Thymus (tissue), 11 donors: ENCODE results near the gene CREBL2. TPM values are rescaled to one million over a fixed set of nuclear protein-coding genes. Genes with fewer than 3 reads are reported as not detected.
"Not testable (repeated sequence)": the region's sequence is repeated elsewhere in the genome, so short reads cannot be mapped to it uniquely, and the experiment has no call there.

Experiments used
- DNase-seq, 9 donors: peaks; one replicate each; pipeline ENCODE4 v3.0.0-alpha.2; 2013; ENCODE audit warnings: low spot score in 9 of 9, low read depth in 6 of 9, missing footprints in 1 of 9
- H3K27ac ChIP-seq, 2 donors: one replicate each; pipeline ENCODE4 v1.5.1; 2013; ENCODE audit warnings: control low read depth in 1 of 2, low read depth in 1 of 2, low read length in 1 of 2, mild to moderate bottlenecking in 1 of 2, moderate library complexity in 1 of 2
- H3K27me3 ChIP-seq, 2 donors: one replicate each; pipeline ENCODE4 v1.5.1; 2013; ENCODE audit warnings: low read length in 1 of 2; ENCODE audit not compliant: control insufficient read depth in 2 of 2, insufficient read depth in 1 of 2
- H3K36me3 ChIP-seq, 2 donors: one replicate each; pipeline ENCODE4 v1.5.1; 2013; ENCODE audit warnings: low read length in 1 of 2, mild to moderate bottlenecking in 1 of 2, moderate library complexity in 1 of 2; ENCODE audit not compliant: control insufficient read depth in 2 of 2, insufficient read depth in 2 of 2
- H3K4me1 ChIP-seq, 2 donors: one replicate each; pipeline ENCODE4 v1.5.1; 2013; ENCODE audit warnings: low read length in 2 of 2; ENCODE audit not compliant: control insufficient read depth in 2 of 2, insufficient read depth in 2 of 2
- H3K4me3 ChIP-seq, 2 donors: one replicate each; pipeline ENCODE4 v1.5.1; 2013; ENCODE audit warnings: low read length in 2 of 2, control low read depth in 1 of 2, mild to moderate bottlenecking in 1 of 2
- H3K9me3 ChIP-seq, 2 donors: one replicate each; pipeline ENCODE4 v1.5.1; 2013; ENCODE audit warnings: low read length in 1 of 2, mild to moderate bottlenecking in 1 of 2; ENCODE audit not compliant: control insufficient read depth in 2 of 2, insufficient read depth in 1 of 2
- WGBS: extraction: QIAGEN DNeasy Blood & Tissue Kit; methylation state at CpG from one replicate; pipeline ENCODE4 v1.1.7; 2013; 5-methylcytosine and 5-hydroxymethylcytosine counted together
- polyA plus RNA-seq: library from polyadenylated mRNA; stranded (reverse); fragments of 200-250 nt; gene quantifications from one replicate; pipeline ENCODE4 v1.2.3, GENCODE V29; 2013
- total RNA-seq: library from RNA; stranded (reverse); fragments of 120-200 nt; gene quantifications from one replicate; pipeline ENCODE4 v1.2.4, GENCODE V29; 2013
- donor health status: healthy.

Gene CREBL2
- total and polyA plus RNA-seq, 2 donors = 20.7 to 29.3 TPM

GRCh38 chr12:12577786-12578185, 33.9 kb upstream of the CREBL2 start:
- WGBS = 99% methylated on average over 3 of the region's 3 CpGs
- Histone ChIP-seq H3K27me3 (no peaks in the 10 kb centered on the region), H3K27ac (no peak overlapping the region)

GRCh38 chr12:12580716-12581115, 31.0 kb upstream of the CREBL2 start:
- H3K27ac ChIP-seq, H3K36me3 ChIP-seq, H3K27me3 ChIP-seq, H3K4me1 ChIP-seq, H3K4me3 ChIP-seq, H3K9me3 ChIP-seq, DNase-seq: not testable (repeated sequence)
- WGBS = 96% methylated on average over 1 of the region's 1 CpG

More at GRCh38 chr12:12577786-12578185, 33.9 kb upstream of the CREBL2 start:
- no peak for DNase-seq
- Histone ChIP-seq H3K4me1 (no peaks in the 10 kb centered on the region), H3K9me3 (no peaks in the 10 kb centered on the region), H3K4me3 (no peak overlapping the region), H3K36me3 (no peaks in the 10 kb centered on the region)

GRCh38 chr12:12582193-12582881, 29.3 kb upstream of the CREBL2 start:
- Histone ChIP-seq H3K4me1 (no peaks in the 10 kb centered on the region), H3K9me3 (no peaks in the 10 kb centered on the region), H3K4me3 (no peak overlapping the region), H3K27me3 (no peaks in the 10 kb centered on the region), H3K27ac (no peak overlapping the region), H3K36me3 (no peaks in the 10 kb centered on the region)
- DNase-seq = no peak
- WGBS = 82% methylated on average over 4 of the region's 4 CpGs

DNA sequence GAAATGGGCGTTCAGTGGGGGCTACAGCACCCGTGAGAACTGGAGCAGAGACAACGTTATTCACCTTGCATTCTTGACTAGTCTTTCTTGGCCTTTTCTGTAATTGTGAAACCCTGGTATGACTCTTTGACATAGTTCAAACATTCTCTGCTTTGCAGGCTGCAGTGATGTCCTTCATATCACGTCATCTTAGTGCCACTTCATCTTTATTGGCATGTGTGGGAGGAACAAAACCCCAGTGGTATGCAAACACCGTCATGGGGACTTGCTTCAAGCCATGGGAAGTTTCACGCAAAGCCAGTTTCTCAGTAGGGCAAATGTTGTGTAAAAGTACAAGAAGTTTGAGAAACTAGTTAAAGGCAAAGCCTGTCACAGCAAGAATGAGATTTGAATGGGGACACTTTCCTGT, 28.8 kb upstream of the CREBL2 start:
- Histone ChIP-seq H3K27me3 (no peaks in the 10 kb centered on the region), H3K9me3 (no peaks in the 10 kb centered on the region), H3K27ac (no peak overlapping the region), H3K36me3 (no peaks in the 10 kb centered on the region), H3K4me3 (no peak overlapping the region), H3K4me1 (no peaks in the 10 kb centered on the region)
- no peak for DNase-seq
- WGBS = 92% methylated on average over 6 of the region's 6 CpGs

- DNase-seq = no peak
- H3K36me3 ChIP-seq = no peaks in the 10 kb centered on the region
- H3K27ac ChIP-seq = no peak overlapping the region
Observed at GRCh38 chr12:12583510-12584178, 28.0 kb upstream of the CREBL2 start.

GRCh38 chr12:12585115-12585863, 26.4 kb upstream of the CREBL2 start:
- Histone ChIP-seq H3K4me1 (no peaks in the 10 kb centered on the region), H3K27me3 (no peaks in the 10 kb centered on the region), H3K9me3 (no peaks in the 10 kb centered on the region), H3K4me3 (no peak overlapping the region), H3K36me3 (no peaks in the 10 kb centered on the region), H3K27ac (no peak overlapping the region)
- over 99% methylated on average over 2 of the region's 2 CpGs for WGBS
- no peak for DNase-seq

More at GRCh38 chr12:12583510-12584178, 28.0 kb upstream of the CREBL2 start:
- Histone ChIP-seq H3K4me3 (no peak overlapping the region), H3K4me1 (no peaks in the 10 kb centered on the region), H3K9me3 (no peaks in the 10 kb centered on the region), H3K27me3 (no peaks in the 10 kb centered on the region)
- WGBS = 91% methylated on average over 5 of the region's 5 CpGs

- WGBS = 93% methylated on average over 8 of the region's 8 CpGs
- no peak for DNase-seq
- Histone ChIP-seq H3K27ac (no peak overlapping the region), H3K36me3 (no peaks in the 10 kb centered on the region), H3K4me3 (no peak overlapping the region), H3K27me3 (no peaks in the 10 kb centered on the region), H3K9me3 (no peaks in the 10 kb centered on the region), H3K4me1 (no peaks in the 10 kb centered on the region)
Observed at GRCh38 chr12:12586879-12587675, 24.6 kb upstream of the CREBL2 start.

DNA sequence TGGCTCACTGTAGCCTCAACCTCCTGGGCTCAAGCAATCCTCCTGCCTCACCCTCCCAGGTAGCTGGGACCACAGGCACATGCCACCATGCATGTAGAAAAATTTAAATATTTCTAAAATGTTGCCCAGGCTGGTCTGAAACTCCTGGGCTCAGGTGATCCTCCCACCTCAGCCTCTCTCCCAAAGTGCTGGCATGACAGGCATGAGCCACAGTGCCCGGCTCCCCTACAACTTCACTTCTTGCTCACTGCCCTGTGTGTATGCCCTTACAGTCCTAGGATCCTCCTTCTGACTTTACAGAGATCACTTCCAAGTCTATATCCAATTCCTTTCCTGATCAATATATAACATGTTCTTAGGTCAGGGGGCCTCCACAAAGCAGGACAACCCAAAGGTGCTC, 23.8 kb upstream of the CREBL2 start:
- DNase-seq = no peak
- Histone ChIP-seq H3K4me1 (no peaks in the 10 kb centered on the region), H3K4me3 (no peak overlapping the region), H3K27ac (no peak overlapping the region), H3K36me3 (no peaks in the 10 kb centered on the region), H3K9me3 (no peaks in the 10 kb centered on the region), H3K27me3 (no peaks in the 10 kb centered on the region)
- WGBS = 96% methylated on average over 1 of the region's 1 CpG
